Colon (tissue), 2 donors: ENCODE measurements around the gene UCHL5.
"Not testable (repeated sequence)": the region's sequence is repeated elsewhere in the genome, so short reads cannot be mapped to it uniquely, and the experiment has no call there.

Source experiments
- FAIRE-seq: peaks from 2 replicates; lab custom pipeline; 2012; peaks lifted over from hg19 to GRCh38; lab: Jason Lieb, UNC
- donor health status: control.
- donor health status: control.

Gene UCHL5

DNA sequence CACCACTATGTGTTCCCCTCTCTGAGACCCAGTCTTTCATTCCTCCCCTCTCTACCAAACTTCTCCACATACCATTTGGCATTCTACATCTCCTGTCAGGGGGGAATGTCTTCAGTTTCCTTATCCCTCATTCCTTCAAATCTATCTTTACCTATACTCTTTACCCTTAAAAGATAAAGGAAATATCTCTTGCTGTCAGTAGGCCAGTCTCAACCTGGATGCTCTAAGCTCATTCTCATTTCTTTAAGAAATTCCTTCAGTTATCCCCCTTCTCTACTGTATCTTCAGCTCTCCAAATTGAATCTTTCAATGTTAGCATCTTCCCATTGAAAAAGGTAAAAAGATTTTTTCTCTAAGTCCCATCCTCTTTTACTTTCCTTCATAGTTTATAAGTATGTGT, 6.8 kb upstream of the UCHL5 start:
- no peak for FAIRE-seq

DNA sequence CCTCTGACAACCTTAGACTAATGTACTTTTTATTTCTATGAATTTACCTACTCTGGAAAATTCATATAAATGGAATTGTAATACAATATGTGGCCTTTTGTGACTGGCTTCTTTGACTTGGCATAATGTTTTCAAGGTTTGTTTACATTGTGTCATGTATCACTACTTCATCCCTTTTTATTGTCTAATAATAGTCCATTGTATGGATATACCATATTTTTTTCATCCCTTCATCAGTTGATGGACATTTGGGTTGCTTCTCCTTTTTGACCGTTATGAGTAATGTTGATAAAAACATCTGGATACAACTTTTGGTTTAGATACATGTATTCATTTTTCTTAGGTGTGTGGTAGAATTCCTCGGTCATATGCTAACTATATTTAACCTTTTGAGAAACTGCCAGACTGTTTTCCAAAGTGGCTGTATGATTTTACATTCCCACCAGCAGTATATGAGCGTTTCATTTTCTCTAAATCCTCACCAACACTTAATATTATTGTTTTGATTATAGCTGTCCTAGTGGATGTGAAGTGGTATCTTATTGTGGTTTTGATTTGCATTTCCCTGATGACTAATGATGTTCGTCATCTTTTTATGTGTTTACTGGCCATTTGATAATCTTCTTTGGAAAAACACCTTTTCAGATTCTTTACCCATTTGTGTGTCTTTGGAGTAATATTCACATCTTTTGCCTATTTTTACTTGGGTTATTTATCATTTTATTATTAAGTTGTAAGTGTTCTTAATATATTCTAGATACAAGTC, 3.7 kb upstream of the UCHL5 start:
- FAIRE-seq, result no peak

GRCh38 chr1:193060938-193061337, 1.8 kb upstream of the UCHL5 start:
- no peak for FAIRE-seq

- no peak for FAIRE-seq
Measured at GRCh38 chr1:193060406-193060805, 1.2 kb upstream of the UCHL5 start.

DNA sequence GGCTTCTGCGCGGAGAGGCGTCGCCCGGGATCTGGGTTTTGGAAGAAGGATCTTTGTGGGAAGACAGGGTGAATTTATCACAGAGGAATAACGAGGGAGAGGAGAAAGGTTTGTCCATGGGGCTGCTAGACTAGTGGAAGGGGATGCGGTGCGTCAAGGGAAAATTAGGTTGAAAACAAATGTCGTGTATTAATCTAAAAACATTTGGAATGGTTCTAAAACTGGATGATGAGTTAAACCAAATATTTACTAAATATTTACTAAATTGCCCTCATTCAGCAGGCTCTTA, 899 bp upstream of the UCHL5 start:
- FAIRE-seq, result no peak

DNA sequence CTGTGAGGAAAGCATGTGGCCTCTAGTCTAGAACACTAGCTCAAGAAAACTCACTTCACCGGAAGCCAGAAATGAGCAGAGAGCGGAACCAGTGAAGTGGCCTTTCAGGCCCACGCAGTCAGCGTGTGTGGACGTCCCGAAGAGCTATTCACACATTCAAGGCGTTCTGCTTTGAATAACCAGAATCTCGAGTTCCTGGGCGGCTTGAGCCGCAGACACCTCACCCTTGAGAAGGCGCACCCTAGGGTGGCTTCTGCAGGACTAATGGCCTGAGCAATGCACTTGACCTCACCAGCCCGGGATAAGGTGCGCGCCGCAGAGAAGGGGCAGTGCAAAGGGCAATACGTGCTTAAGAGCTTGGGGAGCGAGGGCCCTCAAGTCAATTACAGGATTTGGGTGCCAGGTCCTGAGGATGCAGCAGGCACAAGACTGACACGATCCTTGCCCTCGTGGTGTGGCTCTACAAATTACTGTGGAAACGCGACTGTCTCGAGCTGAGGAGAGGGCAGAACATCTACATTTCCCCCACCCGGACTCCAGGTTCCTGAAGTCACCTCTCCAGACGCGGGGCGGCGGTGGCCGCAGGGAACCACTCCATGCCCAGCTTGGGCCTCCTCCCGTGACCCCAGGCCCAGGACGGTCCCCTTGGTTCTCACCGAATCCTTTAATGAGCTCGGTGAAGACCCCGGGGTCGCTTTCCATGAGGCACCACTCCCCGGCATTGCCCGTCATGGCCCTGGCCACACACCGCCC, 455 bp downstream of the UCHL5 start:
- no peak for FAIRE-seq

DNA sequence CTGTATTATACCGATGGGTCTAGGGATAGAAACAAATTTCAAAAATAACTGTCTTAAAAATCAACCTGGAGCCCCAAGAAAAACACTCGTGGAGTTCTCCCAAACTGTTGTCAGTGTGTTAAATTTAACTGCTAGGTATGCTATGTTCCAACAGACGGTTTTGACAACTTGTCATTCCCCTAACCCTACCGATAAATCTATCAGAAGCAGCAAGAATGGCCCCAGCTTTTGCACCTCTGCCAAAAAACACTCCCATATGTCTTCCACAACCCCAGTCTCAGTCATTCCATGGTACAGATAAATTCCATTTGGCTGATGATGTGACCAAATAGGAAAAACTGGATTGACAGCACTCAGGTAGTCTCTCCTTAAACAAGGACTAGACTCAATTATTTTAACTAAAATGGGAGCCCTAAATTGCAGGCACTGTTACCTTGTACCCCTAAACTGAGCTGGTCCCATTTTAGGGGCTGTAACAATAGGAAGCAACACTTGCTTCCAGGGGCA, 4.9 kb downstream of the UCHL5 start:
- no peak for FAIRE-seq

DNA sequence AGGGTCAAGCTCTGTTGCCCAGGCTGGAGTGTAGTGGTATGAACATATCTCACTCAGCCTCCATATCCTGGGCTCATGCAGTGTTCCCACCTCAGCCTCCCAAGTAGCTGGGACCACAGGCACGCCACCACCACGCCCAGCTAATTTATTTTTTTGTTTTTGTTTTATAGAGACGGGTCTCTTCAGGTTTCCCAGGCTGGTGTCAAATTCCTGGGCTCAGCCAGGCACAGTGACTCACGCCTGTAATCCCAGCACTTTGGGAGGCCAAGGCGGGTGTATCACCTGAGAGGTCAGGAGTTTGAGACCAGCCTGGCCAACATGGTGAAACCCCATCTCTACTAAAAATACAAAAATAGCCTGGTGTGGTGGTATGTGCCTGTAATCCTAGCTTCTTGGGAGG, 10.2 kb downstream of the UCHL5 start:
- FAIRE-seq, result not testable (repeated sequence)

DNA sequence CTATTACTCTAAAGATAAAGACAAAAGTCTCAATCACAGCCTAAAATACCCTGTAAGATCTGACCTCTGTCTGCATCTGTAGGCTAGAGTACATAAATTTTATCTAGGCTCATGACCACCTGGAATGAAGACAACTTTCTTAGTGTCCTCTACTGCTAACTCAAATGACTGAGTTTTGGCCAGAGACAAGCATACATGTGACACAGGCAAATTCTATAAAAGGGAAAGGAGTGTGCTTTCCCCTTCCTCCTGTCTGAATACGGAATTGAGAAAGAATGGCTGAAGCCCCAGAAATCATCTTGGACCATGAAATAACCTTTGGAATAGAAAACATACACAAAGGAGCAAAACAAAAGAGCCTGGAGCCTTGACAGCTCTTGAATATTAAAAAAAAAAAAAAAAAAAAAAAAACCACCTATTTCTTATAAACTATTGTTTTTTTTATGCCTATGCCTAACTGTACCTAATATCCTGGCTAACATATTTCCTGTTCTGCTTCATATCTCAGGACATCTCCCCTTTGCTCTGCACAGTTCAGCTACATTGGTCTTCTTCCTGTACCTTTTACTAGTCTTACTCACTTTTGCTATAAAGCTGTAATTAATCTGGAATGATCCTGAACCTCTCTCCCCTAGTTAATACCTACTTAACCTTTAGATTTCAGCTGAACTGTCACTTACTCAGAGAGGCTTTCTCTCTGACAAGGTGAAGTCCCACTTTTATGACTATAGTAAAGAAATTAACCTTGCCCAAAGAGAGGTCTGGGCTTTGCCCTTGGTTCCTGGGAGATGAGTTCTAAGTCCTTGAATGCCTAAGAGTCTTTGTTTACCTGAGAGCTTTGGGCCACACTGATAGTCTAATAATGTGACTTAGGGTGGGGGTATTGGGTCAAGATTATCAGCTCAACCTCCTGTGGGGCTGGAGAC, 16.1 kb downstream of the UCHL5 start:
- FAIRE-seq, result no peak

- FAIRE-seq, result no peak
Measured at GRCh38 chr1:193040011-193040410, 19.1 kb downstream of the UCHL5 start.

- FAIRE-seq, result peak; percentile 75
Measured at GRCh38 chr1:193036337-193037047, 22.7 kb downstream of the UCHL5 start.

- no peak for FAIRE-seq
Measured at GRCh38 chr1:193033610-193034009, 25.6 kb downstream of the UCHL5 start.

DNA sequence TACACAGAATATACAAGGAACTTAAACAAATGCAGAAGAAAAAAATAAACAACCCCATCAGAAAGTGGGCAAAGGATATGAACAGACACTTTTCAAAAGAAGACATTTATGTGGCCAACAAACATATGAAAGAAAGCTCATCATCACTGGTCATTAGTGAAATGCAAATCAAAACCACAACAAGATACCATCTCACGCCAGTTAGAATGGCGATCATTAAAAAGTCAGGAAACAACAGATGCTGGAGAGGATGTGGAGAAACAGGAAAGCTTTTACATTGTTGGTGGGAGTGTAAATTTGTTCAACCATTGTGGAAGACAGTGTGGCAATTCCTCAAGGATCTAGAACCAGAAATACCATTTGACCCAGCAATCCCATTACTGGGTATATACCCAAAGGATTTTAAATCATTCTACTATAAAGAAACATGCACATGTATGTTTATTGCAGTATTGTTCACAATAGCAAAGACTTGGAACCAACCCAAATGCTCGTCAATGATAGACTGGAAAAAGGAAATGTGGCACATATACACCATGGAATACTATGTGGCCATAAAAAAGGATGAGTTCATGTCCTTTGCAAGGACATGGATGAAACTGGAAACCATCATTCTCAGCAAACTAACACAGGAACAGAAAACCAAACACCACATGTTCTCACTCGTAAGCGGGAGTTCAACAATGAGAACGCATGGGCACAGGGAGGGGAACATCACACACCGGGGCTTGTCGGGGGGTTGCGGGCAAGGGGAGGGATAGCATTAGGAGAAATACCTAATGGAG, 26.3 kb downstream of the UCHL5 start:
- FAIRE-seq, result not testable (repeated sequence)

DNA sequence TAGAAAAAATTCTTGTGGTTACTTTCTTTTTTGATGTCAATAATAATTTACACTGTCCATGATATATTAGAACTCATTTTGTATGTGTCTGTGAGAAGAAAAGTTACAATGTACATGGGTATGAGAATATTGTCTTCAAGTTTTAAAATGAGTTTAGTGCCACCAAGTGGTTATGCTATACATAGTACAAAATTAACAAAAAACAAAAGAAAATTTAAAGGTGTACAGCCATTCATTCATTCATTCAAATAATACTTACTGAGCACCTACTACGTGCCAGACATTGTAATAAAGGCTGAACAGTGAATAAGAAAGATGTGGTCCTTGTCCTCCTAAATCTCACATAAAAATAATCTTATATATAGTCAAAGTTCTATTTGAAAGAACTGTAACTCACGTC, 27.7 kb downstream of the UCHL5 start:
- peak; percentile 72 for FAIRE-seq

- no peak for FAIRE-seq
Measured at GRCh38 chr1:193030280-193030679, 28.9 kb downstream of the UCHL5 start.

GRCh38 chr1:193025218-193025617, 33.9 kb downstream of the UCHL5 start:
- FAIRE-seq, result no peak

DNA sequence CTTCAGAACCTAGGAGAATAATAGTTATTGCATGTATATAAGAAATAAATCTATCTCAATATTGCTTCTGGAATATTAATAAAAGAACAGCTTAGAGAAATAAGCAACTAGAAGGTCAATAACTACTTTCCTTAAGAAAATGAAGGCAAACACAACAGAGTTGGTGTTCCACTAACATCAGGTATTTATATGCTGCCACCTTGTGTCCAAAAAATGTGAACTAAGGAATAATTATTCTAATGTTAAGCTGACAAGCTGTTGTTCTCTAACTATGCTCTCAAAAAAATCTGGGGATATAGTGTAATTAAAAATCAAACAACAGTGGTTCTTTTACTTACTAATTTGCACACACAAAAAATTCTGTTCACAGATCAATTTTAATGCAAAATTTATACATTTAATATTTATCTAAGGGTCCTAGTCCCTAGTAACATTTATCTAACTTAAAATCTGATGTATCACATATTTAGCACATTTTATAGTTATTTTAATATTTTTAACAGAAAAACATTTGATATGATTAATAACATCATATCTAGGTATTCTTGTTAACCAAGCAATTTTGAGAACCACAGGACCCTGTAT, 39.6 kb downstream of the UCHL5 start:
- FAIRE-seq, result peak; percentile 90

DNA sequence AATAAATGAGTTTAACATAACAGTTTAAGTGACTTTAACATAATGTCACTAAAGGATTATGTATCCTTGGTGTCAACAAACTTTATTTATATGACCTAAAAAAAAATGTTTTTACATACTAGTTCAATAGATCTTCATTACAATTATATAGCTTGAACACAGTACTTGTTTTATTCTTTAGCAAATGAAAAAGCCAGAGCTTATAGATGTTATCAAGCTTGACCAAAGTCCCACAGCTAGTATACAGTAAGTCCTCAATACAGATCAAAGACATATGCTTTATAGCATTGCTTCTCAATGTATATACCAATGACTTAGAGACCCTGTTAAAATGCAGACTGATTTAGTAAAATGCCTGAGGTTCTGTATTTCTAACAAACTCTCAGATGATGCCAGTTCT, 42.4 kb downstream of the UCHL5 start:
- FAIRE-seq, result no peak

DNA sequence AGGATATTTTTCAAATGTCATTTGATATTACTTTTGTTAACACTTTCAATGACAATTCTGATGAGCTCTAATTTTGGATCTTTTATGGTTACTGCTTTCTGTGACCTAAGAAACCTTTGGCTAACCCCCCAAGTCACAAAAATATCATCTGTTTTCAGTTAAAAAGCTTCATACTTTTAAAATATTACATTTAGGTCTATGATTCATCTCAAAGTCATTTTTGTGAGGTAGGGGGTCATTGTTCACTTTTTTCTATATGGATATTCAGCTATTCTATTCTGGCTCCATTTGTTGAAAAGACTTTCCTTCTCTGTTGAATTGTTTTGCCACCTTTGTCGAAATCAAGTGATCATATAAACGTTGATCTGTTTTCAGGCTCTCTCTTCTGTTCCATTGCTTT, 44.8 kb downstream of the UCHL5 start:
- no peak for FAIRE-seq

- no peak for FAIRE-seq
Measured at GRCh38 chr1:193013707-193014106, 45.5 kb downstream of the UCHL5 start.

- FAIRE-seq, result no peak
Measured at GRCh38 chr1:193013005-193013404, 46.2 kb downstream of the UCHL5 start.
